Skeletal muscle tissue (tissue), 4 donors: ENCODE measurements around the gene C12orf50. TPM values are rescaled to one million over a fixed set of nuclear protein-coding genes. Genes with fewer than 3 reads are reported as not detected.

Experiments
- H3K27ac ChIP-seq: one replicate; pipeline ENCODE4 v1.7.0; 2013; ENCODE audit warnings: mild to moderate bottlenecking, low read depth, low read length, inconsistent platforms
- H3K27me3 ChIP-seq, 3 donors: one replicate each; pipeline ENCODE4 v1.7.0; 2013; ENCODE audit warnings: low read length in 3 of 3; ENCODE audit not compliant: control insufficient read depth in 3 of 3, insufficient read depth in 3 of 3
- H3K36me3 ChIP-seq, 3 donors: one replicate each; pipeline ENCODE4 v1.7.0; 2013; ENCODE audit warnings: low read length in 3 of 3; ENCODE audit not compliant: control insufficient read depth in 3 of 3, insufficient read depth in 3 of 3
- H3K4me1 ChIP-seq, 3 donors: one replicate each; pipeline ENCODE4 v1.7.0; 2013; ENCODE audit warnings: low read length in 3 of 3, mild to moderate bottlenecking in 3 of 3; ENCODE audit not compliant: control insufficient read depth in 3 of 3, insufficient read depth in 3 of 3
- H3K4me3 ChIP-seq, 3 donors: one replicate each; pipeline ENCODE4 v1.7.0; 2013; ENCODE audit warnings: low read length in 3 of 3
- H3K9ac ChIP-seq, 3 donors: one replicate each; pipeline ENCODE4 v1.7.0; 2013; ENCODE audit warnings: low read length in 3 of 3, mild to moderate bottlenecking in 3 of 3, moderate library complexity in 2 of 3, low read depth in 1 of 3
- H3K9me3 ChIP-seq, 3 donors: one replicate each; pipeline ENCODE4 v1.7.0; 2013; ENCODE audit warnings: low read length in 3 of 3; ENCODE audit not compliant: control insufficient read depth in 3 of 3
- total RNA-seq: library from RNA; depleted of rRNA; stranded (reverse); fragments of >200 nt; gene quantifications from one replicate; pipeline ENCODE4 v1.2.3, GENCODE V29; 2014
- donor health status: Osteomylitis.

Gene C12orf50
- total RNA-seq = not detected

GRCh38 chr12:88029093-88029665 lies at the start of gene C12orf50:
Gene C12orf50, minus strand, starts transcription at chr12:88029401. Its CDS starts 2,439 bp downstream, at chr12:88026962.
- Histone ChIP-seq H3K27ac (no peak within 1 kb of the TSS), H3K4me1 (no peaks in the 10 kb centered on the region), H3K4me3 (no peak within 1 kb of the TSS), H3K9ac (no peak within 1 kb of the TSS), H3K27me3 (no peaks in the 10 kb centered on the region), H3K36me3 (no peaks in the 10 kb centered on the region), H3K9me3 (no peaks in the 10 kb centered on the region)

- Histone ChIP-seq H3K9ac (no peak overlapping the region), H3K27me3 (no peaks in the 10 kb centered on the region), H3K4me3 (no peak overlapping the region), H3K36me3 (peaks cover 0 to 6% (median 2%) of the 10 kb centered on the region in 3 donors), H3K9me3 (no peaks in the 10 kb centered on the region), H3K4me1 (no peaks in the 10 kb centered on the region), H3K27ac (no peak overlapping the region)
Measured at GRCh38 chr12:88067301-88067700, 38.1 kb upstream of the C12orf50 start.

GRCh38 chr12:88063375-88063774 lies 34.2 kb upstream of the C12orf50 start:
- H3K27me3 ChIP-seq = no peaks in the 10 kb centered on the region
- H3K9me3 ChIP-seq = no peaks in the 10 kb centered on the region
- no peak overlapping the region for H3K27ac ChIP-seq
- H3K4me3 ChIP-seq = no peak overlapping the region
- peaks cover 0 to 6% (median 0%) of the 10 kb centered on the region in 3 donors for H3K36me3 ChIP-seq
- H3K9ac ChIP-seq = no peak overlapping the region
- no peaks in the 10 kb centered on the region for H3K4me1 ChIP-seq

- peaks cover 0 to 12% (median 5%) of the 10 kb centered on the region in 3 donors for H3K36me3 ChIP-seq
- no peaks in the 10 kb centered on the region for H3K4me1 ChIP-seq
- H3K4me3 ChIP-seq = no peak overlapping the region
- H3K9me3 ChIP-seq = no peaks in the 10 kb centered on the region
- H3K27me3 ChIP-seq = no peaks in the 10 kb centered on the region
- H3K27ac ChIP-seq = no peak overlapping the region
- no peak overlapping the region for H3K9ac ChIP-seq
Measured at GRCh38 chr12:88062474-88062873, 33.3 kb upstream of the C12orf50 start.

GRCh38 chr12:88058719-88059077 lies 29.5 kb upstream of the C12orf50 start:
- H3K4me3 ChIP-seq = no peak overlapping the region
- no peaks in the 10 kb centered on the region for H3K9me3 ChIP-seq
- H3K9ac ChIP-seq = no peak overlapping the region
- no peaks in the 10 kb centered on the region for H3K27me3 ChIP-seq
- no peaks in the 10 kb centered on the region for H3K4me1 ChIP-seq
- H3K27ac ChIP-seq = no peak overlapping the region
- H3K36me3 ChIP-seq = peaks cover 0 to 23% (median 14%) of the 10 kb centered on the region in 3 donors

- H3K9me3 ChIP-seq = no peaks in the 10 kb centered on the region
- no peak overlapping the region for H3K27ac ChIP-seq
- no peaks in the 10 kb centered on the region for H3K27me3 ChIP-seq
- peaks cover 0 to 23% (median 14%) of the 10 kb centered on the region in 3 donors for H3K36me3 ChIP-seq
- H3K9ac ChIP-seq = no peak overlapping the region
- no peaks in the 10 kb centered on the region for H3K4me1 ChIP-seq
- H3K4me3 ChIP-seq = no peak overlapping the region
Measured at GRCh38 chr12:88057994-88058718, 29.0 kb upstream of the C12orf50 start.

- no peak overlapping the region for H3K9ac ChIP-seq
- H3K36me3 ChIP-seq = peaks cover 0 to 23% (median 18%) of the 10 kb centered on the region in 3 donors
- H3K4me3 ChIP-seq = no peak overlapping the region
- H3K9me3 ChIP-seq = no peaks in the 10 kb centered on the region
- H3K27ac ChIP-seq = no peak overlapping the region
- no peaks in the 10 kb centered on the region for H3K4me1 ChIP-seq
- no peaks in the 10 kb centered on the region for H3K27me3 ChIP-seq
Measured at GRCh38 chr12:88056571-88056970, 27.4 kb upstream of the C12orf50 start.

- peaks cover 0 to 33% (median 23%) of the 10 kb centered on the region in 3 donors for H3K36me3 ChIP-seq
- no peaks in the 10 kb centered on the region for H3K9me3 ChIP-seq
- no peak overlapping the region for H3K4me3 ChIP-seq
- H3K27ac ChIP-seq = no peak overlapping the region
- no peaks in the 10 kb centered on the region for H3K4me1 ChIP-seq
- H3K9ac ChIP-seq = no peak overlapping the region
- no peaks in the 10 kb centered on the region for H3K27me3 ChIP-seq
Measured at GRCh38 chr12:88052686-88053085, 23.5 kb upstream of the C12orf50 start.

- Histone ChIP-seq H3K9ac (no peak overlapping the region), H3K27ac (no peak overlapping the region), H3K4me3 (no peak overlapping the region), H3K36me3 (peaks cover 13 to 42% (median 35%) of the 10 kb centered on the region in 3 donors), H3K4me1 (no peaks in the 10 kb centered on the region), H3K27me3 (no peaks in the 10 kb centered on the region), H3K9me3 (no peaks in the 10 kb centered on the region)
Measured at GRCh38 chr12:88044035-88044434, 14.8 kb upstream of the C12orf50 start.

GRCh38 chr12:88037770-88038169 lies 8.6 kb upstream of the C12orf50 start:
- Histone ChIP-seq H3K4me1 (peaks cover 9 to 26% (median 12%) of the 10 kb centered on the region in 3 donors), H3K27ac (no peak overlapping the region), H3K27me3 (no peaks in the 10 kb centered on the region), H3K9ac (no peak overlapping the region), H3K9me3 (no peaks in the 10 kb centered on the region), H3K36me3 (no peaks in the 10 kb centered on the region), H3K4me3 (no peak overlapping the region)
